ENCODE measurements around the gene LUZP4. TPM values are rescaled to one million over a fixed set of nuclear protein-coding genes. Genes with fewer than 3 reads are reported as not detected.
A peak's percentile ranks its signal among the peaks of the same experiment; 100 is the strongest.

Gene LUZP4
- total RNA-seq, 1 experiment from 2014 or later, result not detected

GRCh38 chrX:115350711-115351381 is 61.3 kb downstream of the LUZP4 start:
- Histone ChIP-seq H3K36me3 (no peaks in the 10 kb centered on the region), H3K27ac (peak overlapping the region; percentile 61), H3K9me3 (replicated peaks) (no peaks in the 10 kb centered on the region; the same call in 1 of the 2 replicates), H3K27me3 (no peaks in the 10 kb centered on the region), H3K4me3 (peak overlapping the region; percentile 37), H3K4me1 (peaks cover 21% of the 10 kb centered on the region)
- DNase-seq, result peak; percentile 91 to 95

- no peak overlapping the region for H3K27ac ChIP-seq
- peaks cover 6% of the 10 kb centered on the region for H3K4me1 ChIP-seq
- H3K9me3 ChIP-seq (replicated peaks), result no peaks in the 10 kb centered on the region
- DNase-seq, result no peak
- H3K27me3 ChIP-seq, result no peaks in the 10 kb centered on the region
- H3K4me3 ChIP-seq, result no peak overlapping the region
- no peaks in the 10 kb centered on the region for H3K36me3 ChIP-seq
Observed at GRCh38 chrX:115356369-115356768, 66.9 kb downstream of the LUZP4 start.

Other genes starting within 250 kb of the LUZP4 start
- not detected in 2 replicates for gene RBMXL3, start 100.3 kb upstream of the LUZP4 start, total RNA-seq (2014; rRNA removed; shearing (Covaris generic))
- 17.9 and 21.7 TPM in 2 replicates for gene LRCH2, start 55.6 kb upstream of the LUZP4 start, total RNA-seq (2014; rRNA removed; shearing (Covaris generic))